Gastrocnemius medialis (tissue), 4 donors: ENCODE data around the gene VAMP7. TPM values are rescaled to one million over a fixed set of nuclear protein-coding genes. Genes with fewer than 3 reads are reported as not detected.
"Not testable (repeated sequence)": the region's sequence is repeated elsewhere in the genome, so short reads cannot be mapped to it uniquely, and the experiment has no call there.

Source experiments
- ATAC-seq, 2 donors: fragments of 150-250 bp; one replicate each; pipeline ENCODE4 v1.9.1; 2016
- DNase-seq, 2 donors: peaks; one replicate each; pipeline ENCODE4 v3.0.0-alpha.2; 2019
- H3K27ac ChIP-seq, 4 donors: fragments of 200-600 bp; sonication (generic); 1 replicate in 1 of 4; 2 replicates in 3 of 4; pipeline ENCODE4 v1.5.1; 2016 to 2018; ENCODE audit warnings: mild to moderate bottlenecking in 2 of 4, moderate library complexity in 1 of 4
- H3K27me3 ChIP-seq, 3 donors: fragments of 200-600 bp; sonication (generic) in 2 of 3; 1 replicate in 1 of 3; 2 replicates in 2 of 3; pipeline versions ENCODE4 v1.5.1 to v1.6.0; 2016 to 2019; ENCODE audit warnings: mild to moderate bottlenecking in 1 of 3, moderate library complexity in 1 of 3
- H3K36me3 ChIP-seq, 2 donors: fragments of 200-600 bp; sonication (generic) in 1 of 2; one replicate each; pipeline ENCODE4 v1.5.1; 2017 to 2018
- H3K4me1 ChIP-seq, 2 donors: fragments of 200-600 bp; sonication (generic) in 1 of 2; one replicate each; pipeline ENCODE4 v1.5.1; 2016 to 2017; ENCODE audit warnings: mild to moderate bottlenecking in 2 of 2
- H3K4me3 ChIP-seq, 4 donors: fragments of 200-600 bp; sonication (generic) in 3 of 4; 1 replicate in 1 of 4; 2 replicates in 3 of 4; pipeline ENCODE4 v1.5.1; 2016 to 2019; ENCODE audit warnings: mild to moderate bottlenecking in 2 of 4
- H3K9me3 ChIP-seq, 3 donors: fragments of 200-600 bp; sonication (generic) in 2 of 3; 1 replicate in 1 of 3; 2 replicates in 2 of 3; pipeline ENCODE4 v1.5.1; 2016 to 2019
- POLR2A ChIP-seq, 2 donors: fragments of 450-650 bp; IDR thresholded peaks; one replicate each; pipeline ENCODE4 v1.6.1; 2017; ENCODE audit warnings: antibody characterized with exemption in 2 of 2, mild to moderate bottlenecking in 2 of 2, moderate library complexity in 2 of 2
- in situ Hi-C, 4 donors: fragments of 200-750 bp; cut with MboI; loops; one replicate each; pipeline versions ENCODE4 v1.15.0 to v1.8.0; 2017; ENCODE audit warnings: low sequenced_read_pairs in 4 of 4
- intact Hi-C: fragments of 100-400 bp; cut with DNase I; formaldehyde crosslinking; loops from one replicate; pipeline ENCODE4 v1.15.1; 2023; ENCODE audit warnings: low total_unique reads
- total RNA-seq, 4 donors: library from RNA; depleted of rRNA; stranded (reverse); fragments of >200 nt; gene quantifications; one replicate each; pipeline versions ENCODE4 v1.1.0 to v1.2.3, GENCODE V29; 2016
- TF ChIP-seq, protein P1 (sequence below), 5 experiments: fragments of 450-650 bp in 3 of 5; fragments of 200-600 bp in 2 of 5; sonication (generic) in 2 of 5; IDR thresholded peaks in 4 of 5; conservative IDR thresholded peaks in 1 of 5; 1 replicate in 4 of 5; 2 replicates in 1 of 5; pipeline ENCODE4 v1.5.1; 2016 to 2019; ENCODE audit warnings: antibody characterized with exemption in 5 of 5, mild to moderate bottlenecking in 3 of 5, moderate library complexity in 3 of 5

VAMP7 gene, protein sequence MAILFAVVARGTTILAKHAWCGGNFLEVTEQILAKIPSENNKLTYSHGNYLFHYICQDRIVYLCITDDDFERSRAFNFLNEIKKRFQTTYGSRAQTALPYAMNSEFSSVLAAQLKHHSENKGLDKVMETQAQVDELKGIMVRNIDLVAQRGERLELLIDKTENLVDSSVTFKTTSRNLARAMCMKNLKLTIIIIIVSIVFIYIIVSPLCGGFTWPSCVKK
- total RNA-seq, result 10 to 100 TPM; 21.6 to 41.4 (median 32.2) TPM

DNA sequence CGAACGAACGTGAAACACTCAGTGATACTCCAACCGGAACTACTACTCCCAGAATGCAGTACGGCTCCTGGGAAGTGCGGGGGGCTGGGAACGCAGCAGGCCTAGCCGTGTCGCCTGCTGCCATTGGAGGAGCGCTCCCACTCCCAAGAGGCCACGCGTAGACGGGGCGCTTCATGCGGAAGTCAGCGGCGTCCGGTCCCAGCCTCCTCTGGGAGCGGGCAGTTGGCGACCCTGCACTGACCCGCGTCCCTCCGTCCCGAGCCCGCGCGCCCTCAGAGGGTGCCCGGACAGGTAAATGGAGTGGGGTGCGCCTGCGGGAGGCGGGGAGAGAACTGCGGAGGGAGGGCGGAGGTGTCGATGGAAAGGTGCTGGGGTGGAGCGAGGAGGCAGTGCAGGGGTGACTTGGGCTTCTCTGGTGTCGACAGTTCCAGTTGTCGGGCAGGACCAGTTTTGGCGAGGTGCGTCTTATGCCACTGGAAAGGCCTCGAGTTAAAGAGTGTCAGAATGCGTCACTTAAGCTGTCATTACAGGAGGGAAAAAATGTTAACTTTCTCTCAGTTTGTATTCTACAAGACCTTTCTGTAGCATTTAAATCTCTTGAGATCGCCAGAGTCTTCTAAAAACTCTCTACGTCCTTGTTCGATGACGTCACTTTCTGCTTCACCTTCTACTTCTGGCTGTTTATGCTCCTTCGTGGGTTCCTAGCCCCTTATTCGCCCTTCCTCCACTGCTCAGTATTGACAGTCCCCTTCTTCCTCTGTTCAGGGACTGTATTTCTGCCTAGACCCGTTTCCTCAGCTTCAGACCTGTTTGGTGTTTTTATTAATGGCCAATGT is at the start of gene VAMP7:
Gene VAMP7 (plus strand): TSS at position 188 of the 836 bp plus-strand sequence. CDS start 8,122 bp downstream, outside the sequence.
- no peaks in the 10 kb centered on the region for H3K36me3 ChIP-seq
- peaks cover 3 to 9% of the 10 kb centered on the region in 2 donors for H3K4me1 ChIP-seq
- peak; percentile 95 to 96 for ATAC-seq
- no peaks in the 10 kb centered on the region for H3K27me3 ChIP-seq
- peak; percentile 79 to 89 for TF ChIP-seq POLR2A (IDR thresholded peaks at IDR 0.05)
- TF ChIP-seq, protein P1, sequence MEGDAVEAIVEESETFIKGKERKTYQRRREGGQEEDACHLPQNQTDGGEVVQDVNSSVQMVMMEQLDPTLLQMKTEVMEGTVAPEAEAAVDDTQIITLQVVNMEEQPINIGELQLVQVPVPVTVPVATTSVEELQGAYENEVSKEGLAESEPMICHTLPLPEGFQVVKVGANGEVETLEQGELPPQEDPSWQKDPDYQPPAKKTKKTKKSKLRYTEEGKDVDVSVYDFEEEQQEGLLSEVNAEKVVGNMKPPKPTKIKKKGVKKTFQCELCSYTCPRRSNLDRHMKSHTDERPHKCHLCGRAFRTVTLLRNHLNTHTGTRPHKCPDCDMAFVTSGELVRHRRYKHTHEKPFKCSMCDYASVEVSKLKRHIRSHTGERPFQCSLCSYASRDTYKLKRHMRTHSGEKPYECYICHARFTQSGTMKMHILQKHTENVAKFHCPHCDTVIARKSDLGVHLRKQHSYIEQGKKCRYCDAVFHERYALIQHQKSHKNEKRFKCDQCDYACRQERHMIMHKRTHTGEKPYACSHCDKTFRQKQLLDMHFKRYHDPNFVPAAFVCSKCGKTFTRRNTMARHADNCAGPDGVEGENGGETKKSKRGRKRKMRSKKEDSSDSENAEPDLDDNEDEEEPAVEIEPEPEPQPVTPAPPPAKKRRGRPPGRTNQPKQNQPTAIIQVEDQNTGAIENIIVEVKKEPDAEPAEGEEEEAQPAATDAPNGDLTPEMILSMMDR (IDR thresholded peaks at IDR 0.05 in 4 of 5, conservative IDR thresholded peaks at IDR 0.05 in 1 of 5), result no peak
- H3K27ac ChIP-seq, result peak within 1 kb of the TSS; percentile 76 to 92 (median 84)
- H3K4me3 ChIP-seq, result peak within 1 kb of the TSS; percentile 64 to 81 (median 71)
- no peaks in the 10 kb centered on the region for H3K9me3 ChIP-seq
- DNase-seq, result peak; percentile 78 to 82
- intact Hi-C loops (loop anchor here (5.0 kb wide), 1 partner anchor 1119 kb away; the partner anchor contains the start of gene DKC1), in situ Hi-C loops (no loop called here)

DNA sequence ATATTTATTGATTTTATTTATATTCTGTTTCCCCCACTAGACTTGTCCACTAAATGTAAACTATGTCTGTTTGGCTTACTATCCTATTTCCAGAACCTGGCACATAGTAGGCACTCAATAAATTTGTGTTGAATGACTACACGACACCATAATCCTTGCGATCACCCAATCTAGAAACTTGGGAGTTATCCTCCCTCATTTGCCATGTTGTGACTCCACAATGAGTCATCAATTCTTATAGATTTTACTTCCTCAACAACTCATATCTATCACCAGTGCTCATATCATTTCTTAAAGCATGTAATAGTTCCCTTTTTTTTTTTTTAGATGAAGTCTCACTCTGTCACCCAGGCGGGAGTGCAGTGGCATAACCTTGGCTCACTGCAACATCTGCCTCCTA is 39.9 kb upstream of the VAMP7 start:
- ATAC-seq (no peak), DNase-seq (no peak)
- no peak overlapping the region for H3K27ac ChIP-seq
- no peak overlapping the region for H3K4me3 ChIP-seq
- H3K27me3 ChIP-seq, result no peaks in the 10 kb centered on the region
- H3K4me1 ChIP-seq, result no peaks in the 10 kb centered on the region
- no peaks in the 10 kb centered on the region for H3K9me3 ChIP-seq
- intact Hi-C loops (no loop called here), in situ Hi-C loops (no loop called here)
- no peak for TF ChIP-seq POLR2A (IDR thresholded peaks at IDR 0.05)
- TF ChIP-seq, protein P1 (IDR thresholded peaks at IDR 0.05 in 4 of 5, conservative IDR thresholded peaks at IDR 0.05 in 1 of 5), result no peak
- H3K36me3 ChIP-seq, result no peaks in the 10 kb centered on the region

DNA sequence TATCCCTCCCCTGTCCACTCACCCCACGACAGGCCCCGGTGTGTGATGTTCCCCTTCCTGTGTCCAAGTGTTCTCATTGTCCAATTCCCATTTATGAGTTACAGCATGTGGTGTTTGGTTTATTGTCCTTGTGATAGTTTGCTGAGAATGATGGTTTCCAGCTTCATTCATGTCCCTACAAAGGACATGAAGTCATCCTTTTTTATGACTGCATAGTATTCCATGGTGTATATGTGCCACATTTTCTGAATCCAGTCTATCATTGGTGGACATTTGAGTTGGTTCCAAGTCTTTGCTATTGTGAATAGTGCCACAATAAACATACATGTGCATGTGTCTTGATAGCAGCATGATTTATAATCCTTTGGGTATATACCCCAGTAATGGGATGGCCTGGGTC is 29.4 kb upstream of the VAMP7 start:
- DNase-seq, ATAC-seq, H3K4me3 ChIP-seq, in situ Hi-C loops, H3K27me3 ChIP-seq, intact Hi-C loops, H3K36me3 ChIP-seq, H3K4me1 ChIP-seq, H3K9me3 ChIP-seq, H3K27ac ChIP-seq: not testable (repeated sequence)

DNA sequence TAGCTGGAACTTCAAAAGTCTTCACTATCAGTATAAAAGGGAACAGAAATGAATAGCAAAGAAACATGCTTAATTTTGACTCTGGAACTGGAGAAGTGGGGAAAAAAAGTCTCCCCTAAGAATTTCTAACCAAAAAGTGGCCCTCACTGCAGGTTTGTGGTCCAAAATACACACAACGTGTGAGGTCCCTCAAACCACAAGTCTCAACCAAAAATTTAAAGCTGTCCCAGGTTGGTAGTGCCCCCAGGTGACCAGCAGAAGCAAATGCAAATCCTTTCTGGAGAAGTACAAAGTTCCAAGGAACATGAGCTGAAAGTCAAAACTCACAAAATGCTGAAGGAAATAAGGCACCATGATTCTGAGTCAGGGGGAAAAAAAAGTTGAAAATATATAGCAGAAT is 23.6 kb upstream of the VAMP7 start:
- Histone ChIP-seq H3K4me1 (no peaks in the 10 kb centered on the region), H3K36me3 (no peaks in the 10 kb centered on the region), H3K27me3 (no peaks in the 10 kb centered on the region), H3K9me3 (no peaks in the 10 kb centered on the region), H3K27ac (no peak overlapping the region), H3K4me3 (no peak overlapping the region)
- intact Hi-C loops (no loop called here), in situ Hi-C loops (no loop called here)
- no peak for ATAC-seq
- no peak for DNase-seq
- TF ChIP-seq, protein P1 (IDR thresholded peaks at IDR 0.05 in 4 of 5, conservative IDR thresholded peaks at IDR 0.05 in 1 of 5), result no peak
- TF ChIP-seq POLR2A (IDR thresholded peaks at IDR 0.05), result no peak

DNA sequence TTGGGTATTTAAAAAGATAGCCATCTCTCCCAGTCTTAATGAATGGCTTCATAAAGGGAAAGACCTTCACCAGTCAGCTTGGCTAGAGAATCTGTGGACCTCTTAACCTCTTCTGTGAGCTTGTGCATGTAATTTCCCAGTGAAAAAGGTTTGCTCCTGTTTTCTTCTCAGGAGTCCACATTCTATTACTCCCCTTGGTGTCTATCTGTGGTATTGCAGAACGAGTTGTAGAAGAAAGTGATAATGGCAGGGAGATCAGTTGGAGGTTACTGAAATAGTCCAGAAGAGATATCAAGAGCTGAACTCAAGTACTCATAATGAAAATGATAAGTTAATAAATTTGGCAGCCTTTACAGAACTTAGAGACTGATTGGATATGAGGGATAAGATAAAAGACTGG is 16.5 kb upstream of the VAMP7 start:
- intact Hi-C loops (no loop called here), in situ Hi-C loops (no loop called here)
- H3K9me3 ChIP-seq, result no peaks in the 10 kb centered on the region
- H3K4me1 ChIP-seq, result no peaks in the 10 kb centered on the region
- DNase-seq (no peak), ATAC-seq (no peak)
- H3K27me3 ChIP-seq, result no peaks in the 10 kb centered on the region
- no peak overlapping the region for H3K4me3 ChIP-seq
- TF ChIP-seq POLR2A (IDR thresholded peaks at IDR 0.05), result no peak
- TF ChIP-seq, protein P1 (IDR thresholded peaks at IDR 0.05 in 4 of 5, conservative IDR thresholded peaks at IDR 0.05 in 1 of 5), result no peak
- H3K36me3 ChIP-seq, result no peaks in the 10 kb centered on the region
- H3K27ac ChIP-seq, result no peak overlapping the region
